A673 (cell line): ENCODE data around the gene NEDD8. TPM values are rescaled to one million over a fixed set of nuclear protein-coding genes. Genes with fewer than 3 reads are reported as not detected.
"Not testable (repeated sequence)": the region's sequence is repeated elsewhere in the genome, so short reads cannot be mapped to it uniquely, and the experiment has no call there.

Source experiments
- BruUV-seq: library from RNA; stranded (reverse); fragments of 400-500 nt; replicated peaks from 2 replicates; lab custom pipeline; 2021; lab: Mats Ljungman, UMichigan
- CTCF ChIA-PET: fragments of 300-600 bp; sonication (Branson Sonifier 250); formaldehyde crosslinking; loops from one replicate; lab custom pipeline; 2022; ENCODE audit warnings: antibody characterized with exemption; lab: Charles Lee
- POLR2A ChIA-PET: fragments of 300-600 bp; sonication (Branson Sonifier 250); formaldehyde crosslinking; loops from one replicate; lab custom pipeline; 2022; ENCODE audit warnings: antibody characterized with exemption; ENCODE audit not compliant: low non-redundant PET; lab: Charles Lee
- DNase-seq: peaks from one replicate; pipeline ENCODE4 v3.0.0-alpha.2; 2015; ENCODE audit warnings: low spot score
- H3K27ac ChIP-seq: fragments of 200-600 bp; sonication (generic); 2 replicates; pipeline ENCODE4 v1.5.1; 2016; ENCODE audit warnings: mixed run types, low read depth, mild to moderate bottlenecking, mixed read lengths, antibody characterized with exemption, low read length; ENCODE audit not compliant: poor library complexity, severe bottlenecking
- H3K27me3 ChIP-seq: fragments of 200-600 bp; sonication (generic); replicated peaks from 2 replicates; pipeline ENCODE4 v1.6.1; 2017; ENCODE audit warnings: mixed run types, low read depth, mild to moderate bottlenecking, mixed read lengths, antibody characterized with exemption, low read length; ENCODE audit not compliant: insufficient read depth, poor library complexity
- H3K36me3 ChIP-seq: fragments of 200-600 bp; sonication (generic); 2 replicates; pipeline ENCODE4 v1.6.1; 2016; ENCODE audit warnings: mixed run types, mild to moderate bottlenecking, mixed read lengths, antibody characterized with exemption, low read length; ENCODE audit not compliant: insufficient read depth, poor library complexity, severe bottlenecking
- H3K4me1 ChIP-seq: fragments of 200-600 bp; sonication (generic); 2 replicates; pipeline ENCODE4 v1.6.1; 2017; ENCODE audit warnings: mixed run types, mild to moderate bottlenecking, mixed read lengths, antibody characterized with exemption, low read length; ENCODE audit not compliant: insufficient read depth, poor library complexity, severe bottlenecking
- H3K4me3 ChIP-seq: fragments of 200-600 bp; sonication (generic); 2 replicates; pipeline ENCODE4 v1.5.1; 2016; ENCODE audit warnings: low read depth, mixed run types, mild to moderate bottlenecking, mixed read lengths, low read length; ENCODE audit not compliant: poor library complexity, severe bottlenecking
- H3K9me3 ChIP-seq: fragments of 200-600 bp; sonication (generic); 2 replicates; pipeline ENCODE4 v1.6.1; 2016; ENCODE audit warnings: mixed run types, low read depth, mild to moderate bottlenecking, mixed read lengths, antibody characterized with exemption, low read length; ENCODE audit not compliant: poor library complexity, severe bottlenecking
- EZH2 ChIP-seq: fragments of 200-600 bp; sonication (generic); IDR thresholded peaks from 2 replicates; pipeline ENCODE4 v1.6.1; 2017; ENCODE audit warnings: borderline replicate concordance, low read depth, mild to moderate bottlenecking, mixed read lengths, antibody characterized with exemption, low read length; ENCODE audit not compliant: poor library complexity, severe bottlenecking
- intact Hi-C: fragments of 100-400 bp; cut with micrococcal nuclease; formaldehyde crosslinking; loops from one replicate; pipeline ENCODE4 v1.10.0; 2022; ENCODE audit not compliant: unreplicated experiment
- total RNA-seq: library from RNA; stranded (reverse); gene quantifications from 2 replicates; pipeline ENCODE4 v1.2.3, GENCODE V29; 2021
- TF ChIP-seq, protein P1 (sequence below): fragments of 300-800, 200-600 bp; sonication (generic); conservative IDR thresholded peaks from 2 replicates; pipeline ENCODE4 v1.5.1; 2017; ENCODE audit warnings: low read depth, mild to moderate bottlenecking, antibody characterized with exemption, low read length, moderate library complexity, mixed read lengths

The NEDD8 gene
- total RNA-seq, 1 experiment from 2014 or later, result 266 TPM

DNA sequence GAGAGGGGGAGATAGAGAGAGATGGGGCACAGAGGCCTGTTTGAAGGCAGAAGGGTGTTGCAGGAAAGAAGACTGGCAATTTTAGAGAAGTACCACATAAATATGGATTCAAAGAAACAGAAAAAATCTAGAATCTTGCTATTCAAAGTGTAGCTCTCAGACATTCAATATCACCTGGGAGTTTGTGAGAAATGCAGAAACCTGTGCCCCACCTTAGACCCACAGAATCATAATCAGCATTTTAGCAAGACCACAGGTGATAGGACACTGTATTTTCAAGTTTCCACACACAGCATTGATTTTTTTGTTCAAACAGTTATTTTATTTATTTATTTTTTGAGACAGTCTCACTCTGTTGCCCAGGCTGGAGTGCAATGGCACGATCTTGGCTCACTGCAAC is 3.3 kb downstream of the NEDD8 start:
- no peak overlapping the region for H3K27ac ChIP-seq
- intact Hi-C loops, result no loop called here
- CTCF ChIA-PET, result interaction anchor here (0.8 kb wide), 1 partner anchor 68 kb away, joined by 4 read pairs; the partner anchor contains the start of gene IRF9
- no peaks in the 10 kb centered on the region for H3K9me3 ChIP-seq
- no peak overlapping the region for H3K4me3 ChIP-seq
- DNase-seq, result no peak
- BruUV-seq, result no TSS peak
- POLR2A ChIA-PET, result interaction anchor here (0.6 kb wide), 1 partner anchor 26 kb away, joined by 4 read pairs; no protein-coding TSS in a partner anchor
- H3K4me1 ChIP-seq, result peaks cover 10% of the 10 kb centered on the region
- H3K36me3 ChIP-seq, result peaks cover 6% of the 10 kb centered on the region
- no peak for TF ChIP-seq EZH2
- TF ChIP-seq, protein P1, sequence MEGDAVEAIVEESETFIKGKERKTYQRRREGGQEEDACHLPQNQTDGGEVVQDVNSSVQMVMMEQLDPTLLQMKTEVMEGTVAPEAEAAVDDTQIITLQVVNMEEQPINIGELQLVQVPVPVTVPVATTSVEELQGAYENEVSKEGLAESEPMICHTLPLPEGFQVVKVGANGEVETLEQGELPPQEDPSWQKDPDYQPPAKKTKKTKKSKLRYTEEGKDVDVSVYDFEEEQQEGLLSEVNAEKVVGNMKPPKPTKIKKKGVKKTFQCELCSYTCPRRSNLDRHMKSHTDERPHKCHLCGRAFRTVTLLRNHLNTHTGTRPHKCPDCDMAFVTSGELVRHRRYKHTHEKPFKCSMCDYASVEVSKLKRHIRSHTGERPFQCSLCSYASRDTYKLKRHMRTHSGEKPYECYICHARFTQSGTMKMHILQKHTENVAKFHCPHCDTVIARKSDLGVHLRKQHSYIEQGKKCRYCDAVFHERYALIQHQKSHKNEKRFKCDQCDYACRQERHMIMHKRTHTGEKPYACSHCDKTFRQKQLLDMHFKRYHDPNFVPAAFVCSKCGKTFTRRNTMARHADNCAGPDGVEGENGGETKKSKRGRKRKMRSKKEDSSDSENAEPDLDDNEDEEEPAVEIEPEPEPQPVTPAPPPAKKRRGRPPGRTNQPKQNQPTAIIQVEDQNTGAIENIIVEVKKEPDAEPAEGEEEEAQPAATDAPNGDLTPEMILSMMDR, result no peak
- H3K27me3 ChIP-seq, result no peaks in the 10 kb centered on the region

DNA sequence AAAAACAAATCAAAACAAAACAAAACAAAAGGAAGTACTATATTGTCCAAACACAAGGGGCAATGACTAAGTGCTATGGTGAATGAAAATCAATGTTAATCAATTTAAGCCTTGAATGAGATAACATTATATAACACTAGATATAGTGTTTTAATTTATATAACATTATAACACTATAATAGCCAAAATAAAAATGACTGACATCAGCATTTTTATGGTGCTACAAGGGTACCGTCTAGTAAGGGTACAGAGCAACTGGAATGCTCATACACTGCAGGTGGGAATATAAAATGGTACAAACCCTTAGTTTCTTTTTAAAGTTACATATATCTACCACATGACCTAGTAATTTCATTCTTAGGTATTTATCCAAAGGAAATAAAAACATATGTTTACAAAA is 5.7 kb downstream of the NEDD8 start:
- Histone ChIP-seq H3K4me3 (no peak overlapping the region), H3K27ac (no peak overlapping the region), H3K4me1 (peaks cover 5% of the 10 kb centered on the region), H3K9me3 (no peaks in the 10 kb centered on the region), H3K27me3 (no peaks in the 10 kb centered on the region), H3K36me3 (peaks cover 6% of the 10 kb centered on the region)
- intact Hi-C loops, result no loop called here
- BruUV-seq, result no TSS peak
- TF ChIP-seq, protein P1, result no peak
- no peak for TF ChIP-seq EZH2
- ChIA-PET CTCF (no interaction called here), POLR2A (no interaction called here)
- no peak for DNase-seq

DNA sequence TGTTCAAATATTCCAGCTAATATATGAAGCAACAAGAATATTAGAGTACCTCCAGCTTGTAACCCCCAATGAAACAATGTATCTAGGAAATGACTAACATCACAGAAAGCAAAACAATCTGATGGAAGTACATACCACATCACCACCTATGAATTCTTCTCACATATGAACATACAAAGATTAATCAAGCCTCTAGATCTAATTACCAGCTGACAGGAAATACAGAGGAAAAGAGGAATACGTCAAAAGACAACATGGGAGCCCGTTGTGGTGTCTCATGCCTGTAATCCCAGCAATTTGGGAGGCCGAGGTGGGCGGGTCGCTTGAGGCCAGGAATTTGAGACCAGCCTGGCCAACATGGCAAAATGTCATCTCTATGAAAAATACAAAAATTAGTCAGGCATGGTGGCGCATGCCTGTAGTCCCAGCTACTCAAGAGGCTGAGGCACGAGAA is 7.5 kb downstream of the NEDD8 start:
- BruUV-seq, result no TSS peak
- POLR2A ChIA-PET, result no interaction called here

DNA sequence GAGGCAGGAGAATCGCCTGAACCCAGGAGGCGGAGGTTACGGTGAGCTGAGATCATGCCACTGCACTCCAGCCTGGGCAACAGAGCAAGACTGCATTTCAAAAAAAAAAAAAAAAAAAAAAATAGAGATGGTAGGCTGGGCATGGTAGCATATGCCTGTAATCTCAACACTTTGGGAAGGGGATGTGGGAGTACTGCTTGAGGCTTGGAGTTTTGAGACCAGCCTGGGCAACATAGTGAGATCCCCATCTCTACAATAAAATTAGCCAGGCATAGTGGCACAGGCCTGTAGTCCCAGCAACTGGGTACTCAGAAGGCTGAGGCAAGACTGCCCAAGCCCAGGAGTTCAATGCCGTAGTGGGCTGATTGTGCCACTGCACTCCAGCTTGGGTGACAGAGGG is 9.2 kb downstream of the NEDD8 start:
- intact Hi-C loops, H3K4me3 ChIP-seq, BruUV-seq, H3K36me3 ChIP-seq, H3K27me3 ChIP-seq, H3K4me1 ChIP-seq, CTCF ChIA-PET, POLR2A ChIA-PET, DNase-seq, H3K9me3 ChIP-seq, H3K27ac ChIP-seq: not testable (repeated sequence)

More for the DNA sequence above, 7.5 kb downstream of the NEDD8 start:
- H3K36me3 ChIP-seq, result peaks cover 6% of the 10 kb centered on the region
- no peaks in the 10 kb centered on the region for H3K27me3 ChIP-seq
- H3K4me3 ChIP-seq, result no peak overlapping the region
- H3K9me3 ChIP-seq, result no peaks in the 10 kb centered on the region
- CTCF ChIA-PET, result no interaction called here
- no peak for DNase-seq
- intact Hi-C loops, result no loop called here
- H3K4me1 ChIP-seq, result no peaks in the 10 kb centered on the region
- TF ChIP-seq EZH2, result no peak
- TF ChIP-seq, protein P1, result no peak
- no peak overlapping the region for H3K27ac ChIP-seq
